Iris pigment epithelial cell (primary cell): ENCODE measurements around the gene CD52.
"Not testable (repeated sequence)": the region's sequence is repeated elsewhere in the genome, so short reads cannot be mapped to it uniquely, and the experiment has no call there.

ENCODE experiments used
- DNase-seq: peaks from one replicate; pipeline ENCODE4 v3.0.0-alpha.2; 2011; ENCODE audit warnings: low read depth

CD52 gene

GRCh38 chr1:26284597-26285347 lies 33.0 kb upstream of the CD52 start:
- DNase-seq = peak; percentile 91

- no peak for DNase-seq
Observed at GRCh38 chr1:26285366-26286063, 32.2 kb upstream of the CD52 start.

- DNase-seq = no peak
Observed at GRCh38 chr1:26286064-26286416, 31.7 kb upstream of the CD52 start.

DNA sequence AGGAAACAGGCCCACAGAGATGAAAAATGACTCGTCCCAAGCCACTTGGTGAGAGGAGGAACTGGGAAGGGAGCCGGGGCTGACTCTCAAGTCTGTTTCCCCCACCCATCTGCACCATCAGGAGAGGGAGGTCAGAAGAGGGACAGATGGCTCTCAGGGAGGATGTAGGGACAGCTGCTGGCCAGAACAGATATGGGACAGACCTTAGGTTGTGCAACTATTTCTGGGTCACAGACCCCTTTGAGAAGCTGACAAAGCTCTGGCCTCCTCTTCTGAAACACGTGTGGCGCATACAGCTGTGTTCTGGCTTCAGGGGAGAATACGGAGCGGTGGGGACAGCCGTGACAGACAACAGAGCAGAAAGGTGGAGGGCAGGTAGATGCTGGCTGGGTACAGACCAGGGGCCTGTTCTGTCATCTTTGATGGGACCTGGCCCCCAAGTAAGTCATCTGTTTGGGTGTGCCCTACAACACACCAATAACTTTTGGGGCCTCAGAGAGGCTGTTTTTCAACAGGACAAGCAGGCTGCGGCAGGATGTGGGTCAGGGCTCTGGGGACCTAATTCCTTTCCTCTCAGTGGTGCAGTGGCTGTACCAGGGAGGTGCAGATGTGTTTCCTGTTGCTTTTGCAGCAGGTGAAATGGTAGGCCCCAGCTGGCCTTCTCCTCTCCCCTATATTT lies 30.6 kb upstream of the CD52 start:
- no peak for DNase-seq

DNA sequence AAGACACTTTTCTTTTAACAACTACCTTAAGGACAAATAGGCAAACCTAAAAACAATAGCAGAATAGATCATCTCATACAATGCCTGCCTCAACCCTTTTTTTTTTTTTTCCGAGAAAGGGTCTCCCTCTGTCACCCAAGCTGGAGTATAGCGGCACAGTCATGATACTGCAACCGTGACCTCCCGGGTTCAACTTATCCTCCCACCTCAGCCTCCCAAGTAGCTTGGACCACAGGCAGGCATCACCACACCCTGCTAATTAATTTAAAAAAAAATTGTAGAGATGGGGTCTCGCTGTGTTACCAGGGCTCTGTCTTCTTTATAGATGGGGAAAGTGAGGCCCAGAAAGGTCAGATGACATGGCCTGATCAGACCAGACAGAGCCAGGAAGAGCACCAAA lies 29.9 kb upstream of the CD52 start:
- no peak for DNase-seq

DNA sequence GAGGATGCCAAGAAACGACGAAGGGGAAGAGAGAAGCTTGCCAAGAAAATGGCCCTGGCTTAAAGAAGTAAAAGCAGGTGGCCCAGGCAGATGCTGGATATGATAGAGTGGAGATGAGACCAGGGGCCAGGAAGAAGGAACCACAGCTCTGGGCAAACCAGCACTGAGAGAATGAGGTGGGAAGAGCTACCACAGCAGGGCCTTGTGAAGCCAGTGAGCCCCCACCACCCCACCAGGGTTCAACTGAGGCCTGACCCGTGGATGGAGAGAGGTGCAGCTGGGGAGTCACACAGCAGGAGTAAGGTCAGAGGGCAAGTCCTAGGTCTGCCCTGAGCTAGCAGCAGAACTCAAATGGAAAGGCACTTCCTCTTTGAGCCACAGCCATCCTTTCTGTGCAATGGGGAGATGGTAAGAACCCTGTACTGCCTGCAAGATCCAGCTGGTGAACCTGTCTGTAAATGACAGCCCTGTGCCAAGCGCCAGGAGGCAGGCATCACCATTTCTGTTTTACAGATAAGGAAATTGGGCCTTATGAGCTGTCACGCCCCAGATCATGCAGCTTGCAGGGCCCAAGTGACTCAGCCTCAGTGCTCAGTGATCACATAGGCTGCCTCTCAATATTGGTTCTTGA lies 29.3 kb upstream of the CD52 start:
- peak; percentile 12 for DNase-seq

- no peak for DNase-seq
Observed at GRCh38 chr1:26289158-26290059, 28.3 kb upstream of the CD52 start.

GRCh38 chr1:26290122-26290881 lies 27.5 kb upstream of the CD52 start:
- DNase-seq = no peak

DNA sequence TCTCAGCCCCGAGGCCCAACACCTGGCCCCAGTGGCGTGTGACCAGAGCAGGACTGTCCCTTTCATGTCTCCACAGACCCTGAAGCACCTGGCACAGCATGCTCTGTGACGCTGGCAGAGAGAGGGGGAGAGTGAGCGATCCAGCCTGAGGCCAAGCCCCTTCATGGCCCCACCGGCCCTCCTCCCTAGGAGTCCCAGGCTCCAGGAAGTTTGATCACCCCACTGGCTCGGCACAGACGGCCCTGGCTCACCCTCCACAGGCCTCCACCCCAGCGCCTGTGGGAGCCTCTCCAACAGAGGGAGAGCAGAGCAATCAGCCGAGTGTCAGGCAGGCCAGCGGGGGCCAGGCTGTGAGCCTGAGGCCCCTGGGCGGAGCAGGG lies 26.9 kb upstream of the CD52 start:
- DNase-seq = no peak

- DNase-seq = no peak
Observed at GRCh38 chr1:26291433-26291832, 26.3 kb upstream of the CD52 start.

- DNase-seq = no peak
Observed at GRCh38 chr1:26291939-26292338, 25.8 kb upstream of the CD52 start.

DNA sequence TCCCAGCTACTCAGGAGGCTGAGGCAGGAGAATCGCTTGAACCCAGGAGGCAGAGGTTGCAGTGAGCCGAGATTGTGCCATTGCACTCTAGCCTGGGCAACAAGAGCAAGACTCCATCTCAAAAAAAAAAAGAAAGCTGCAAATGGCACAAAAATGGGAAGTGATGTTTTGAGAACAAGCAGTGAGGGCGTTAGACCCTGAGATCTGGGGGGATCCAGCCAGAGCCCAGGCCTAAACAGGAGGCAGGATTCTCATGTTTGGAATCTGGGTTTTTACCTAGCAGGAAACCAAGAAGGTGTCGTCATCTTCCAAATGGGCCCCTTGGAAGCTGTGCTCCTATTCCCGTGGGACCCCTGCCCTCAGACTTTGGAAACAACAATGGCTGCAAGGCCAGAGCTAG lies 25.0 kb upstream of the CD52 start:
- DNase-seq = not testable (repeated sequence)

DNA sequence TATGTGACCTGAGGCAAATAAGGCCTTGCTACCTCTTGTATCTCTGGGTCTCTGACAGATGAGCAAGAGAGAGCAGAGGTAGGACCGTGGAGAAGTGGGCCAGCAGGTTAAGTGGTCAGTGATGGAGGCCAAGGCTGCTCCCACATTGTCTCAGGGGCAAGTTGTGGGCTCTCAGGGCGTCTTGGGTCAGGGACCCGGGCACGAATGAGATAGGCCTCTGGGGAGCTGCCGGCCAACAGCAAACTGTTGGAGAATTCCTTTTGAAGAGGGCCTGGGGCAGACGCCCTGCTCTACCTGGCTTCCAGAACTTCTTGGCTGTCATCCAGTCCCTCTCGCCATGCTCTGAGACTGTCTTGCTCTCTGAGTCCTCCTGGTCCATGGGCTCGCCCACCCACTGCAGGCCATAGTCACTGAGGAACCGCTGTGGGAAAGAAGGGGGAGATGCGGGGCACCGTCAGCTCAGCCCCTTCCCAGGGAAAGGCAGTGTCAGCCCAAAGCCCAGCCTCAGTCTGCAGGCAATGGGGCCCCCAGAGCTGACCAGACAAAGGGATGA lies 23.8 kb upstream of the CD52 start:
- no peak for DNase-seq

DNA sequence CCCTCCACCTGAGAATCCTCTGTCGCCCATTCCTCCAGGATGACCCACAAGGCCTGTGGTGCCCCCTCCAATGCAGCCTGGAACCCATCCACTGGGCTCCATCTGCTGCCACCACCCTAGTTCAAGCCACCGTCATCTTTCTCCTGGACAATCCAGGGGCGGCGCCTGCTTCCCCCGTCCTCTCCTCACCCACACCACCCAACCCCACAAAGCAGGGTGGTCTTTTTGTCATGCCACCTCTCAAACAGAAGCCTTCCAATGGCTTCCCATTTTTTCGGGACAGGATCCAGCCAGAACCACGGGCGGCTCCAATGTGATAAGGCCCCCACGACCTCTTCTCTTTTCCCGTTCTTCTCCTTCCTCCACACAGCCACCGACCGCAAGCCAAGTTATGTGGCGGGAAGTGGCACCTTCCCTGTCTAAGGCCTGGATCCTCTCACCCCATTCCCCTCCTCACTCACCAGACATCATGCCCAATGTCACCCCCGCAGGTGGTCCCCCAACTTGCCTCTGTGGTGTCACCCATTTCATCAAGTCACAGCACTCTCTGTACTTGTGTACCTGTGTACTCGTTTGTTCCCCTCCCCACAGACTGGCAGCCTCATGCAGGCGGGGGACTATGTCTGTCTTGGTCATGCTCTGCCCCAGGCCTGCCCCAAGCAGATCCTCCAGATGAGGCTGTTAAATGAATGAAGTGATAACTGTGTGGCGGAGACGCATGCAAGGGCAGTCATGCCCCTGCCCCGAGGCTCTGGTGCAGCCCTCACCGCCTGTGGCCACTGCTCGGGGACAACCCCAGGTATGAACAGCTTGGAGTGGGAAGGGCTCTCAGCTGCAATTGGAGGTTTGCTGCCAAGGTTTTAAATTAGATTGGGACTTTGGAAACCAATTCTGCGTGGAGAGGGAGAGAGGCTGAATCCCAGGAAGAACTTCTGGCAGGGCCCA lies 22.3 kb upstream of the CD52 start:
- no peak for DNase-seq

- no peak for DNase-seq
Observed at GRCh38 chr1:26296340-26297056, 21.3 kb upstream of the CD52 start.

GRCh38 chr1:26297057-26297790 lies 20.5 kb upstream of the CD52 start:
- no peak for DNase-seq

- DNase-seq = no peak
Observed at GRCh38 chr1:26297791-26298124, 20.0 kb upstream of the CD52 start.

GRCh38 chr1:26300578-26301275 lies 17.0 kb upstream of the CD52 start:
- no peak for DNase-seq
